ENCODE measurements around the gene B3GAT1.

B3GAT1 gene

DNA sequence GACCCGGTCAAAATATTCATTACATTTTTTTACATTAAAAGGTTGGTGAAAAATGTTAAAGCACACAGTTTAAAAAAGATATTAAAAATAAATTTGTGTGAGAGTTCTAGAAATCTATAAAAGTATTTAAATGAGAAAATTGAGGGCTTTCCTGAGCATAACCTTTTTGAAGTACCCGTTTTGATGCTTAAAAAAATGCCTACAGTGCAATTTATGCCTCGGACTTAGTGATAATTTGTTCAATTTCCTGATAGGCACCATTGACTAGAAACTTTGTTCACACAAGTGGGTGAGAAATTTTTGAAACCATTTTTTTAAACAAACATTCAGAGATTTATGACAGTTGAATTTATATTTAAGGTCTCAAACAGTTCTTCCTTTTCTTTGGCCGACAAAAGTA lies 29.7 kb upstream of the B3GAT1 start:
- DNase-seq (ENCODE audit: low read depth), result no peak

- no peak for DNase-seq (ENCODE audit: low read depth)
Observed at GRCh38 chr11:134441281-134441680, 29.2 kb upstream of the B3GAT1 start.

DNA sequence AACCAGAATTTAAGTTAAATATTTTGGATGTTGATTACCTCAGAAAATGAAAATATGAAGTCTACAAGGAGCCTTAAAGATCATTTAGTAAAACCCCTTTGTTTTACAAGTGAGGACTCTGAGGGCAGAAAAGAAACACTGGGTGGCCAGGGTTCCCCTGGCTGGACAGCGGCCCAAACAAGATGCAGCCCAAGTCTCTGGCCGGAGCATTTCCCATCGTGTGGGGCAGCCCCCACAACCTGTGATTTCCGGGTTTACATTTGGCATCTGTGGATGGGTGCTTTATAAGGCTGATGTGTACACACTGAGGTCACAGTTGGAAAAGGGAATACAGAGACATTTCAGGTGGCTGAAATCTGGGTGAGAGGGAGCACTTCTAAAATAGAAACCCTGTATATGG lies 28.8 kb upstream of the B3GAT1 start:
- no peak for DNase-seq (ENCODE audit: low read depth)

DNA sequence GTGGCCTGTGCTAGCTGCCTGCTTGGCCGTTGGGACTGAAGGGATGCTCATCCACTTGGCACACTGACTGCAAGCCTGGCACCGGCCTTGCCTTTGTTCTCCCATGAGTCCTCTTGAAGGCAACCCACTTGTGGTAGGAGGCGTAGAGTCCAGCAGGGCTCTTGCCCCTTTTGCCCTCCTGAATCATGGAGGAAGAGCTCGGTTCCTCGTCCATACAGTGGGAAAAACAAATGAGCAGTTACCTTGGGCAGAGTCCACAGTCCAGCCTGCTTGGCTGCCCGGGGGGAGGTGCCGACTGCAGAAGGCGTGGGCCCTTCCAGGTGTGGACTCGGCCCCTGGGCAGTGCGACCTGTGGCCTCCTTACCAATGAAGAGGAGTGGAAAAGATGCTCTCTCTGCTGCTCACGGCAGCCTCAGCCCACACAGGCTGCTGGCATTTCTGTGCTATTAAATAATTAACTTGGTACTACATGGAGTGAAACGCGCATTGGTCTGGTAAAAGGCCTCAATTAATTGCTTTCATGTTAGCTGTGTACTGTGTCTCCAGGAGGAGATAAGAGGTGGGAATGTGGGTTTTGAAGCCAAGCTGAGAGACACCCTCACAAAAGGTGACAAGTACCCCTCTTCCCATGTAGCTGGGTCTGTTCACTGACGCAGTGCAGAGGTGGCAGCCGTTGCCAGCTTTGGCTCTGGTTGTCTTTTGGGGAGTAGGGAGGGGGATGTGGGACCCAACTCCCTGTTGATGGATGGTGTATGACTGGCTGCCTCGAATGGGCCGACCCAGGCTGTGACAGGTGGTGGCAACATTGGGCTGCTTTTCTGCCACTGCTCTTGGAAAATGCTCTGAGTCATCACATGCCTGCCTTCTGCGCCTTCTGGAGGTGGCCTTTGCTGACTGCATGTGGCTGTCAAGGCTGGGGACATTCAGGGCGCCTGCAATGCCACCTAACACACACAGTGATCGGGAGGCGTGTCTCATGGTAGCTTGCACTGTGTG lies 26.8 kb upstream of the B3GAT1 start:
- DNase-seq (ENCODE audit: low read depth), result no peak

DNA sequence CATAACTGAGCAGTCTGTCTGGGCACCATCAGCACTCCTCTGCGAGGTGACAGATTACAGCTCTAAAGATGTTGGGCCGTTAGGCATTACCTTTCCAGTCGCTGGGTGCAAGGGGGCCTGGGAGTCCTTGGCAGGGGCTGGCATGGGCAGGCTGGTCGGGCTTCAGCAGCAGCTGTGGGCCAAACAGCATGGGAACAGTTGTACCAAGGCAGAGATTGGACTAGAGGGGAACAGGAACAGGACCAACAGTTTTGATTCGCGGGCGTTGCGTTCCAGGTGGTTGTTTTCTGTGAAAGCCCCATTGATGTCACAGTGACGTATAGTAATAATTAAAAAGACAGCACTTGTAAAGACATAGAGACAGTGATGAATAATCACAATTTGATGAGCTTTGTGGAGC lies 25.8 kb upstream of the B3GAT1 start:
- no peak for DNase-seq (ENCODE audit: low read depth)

DNA sequence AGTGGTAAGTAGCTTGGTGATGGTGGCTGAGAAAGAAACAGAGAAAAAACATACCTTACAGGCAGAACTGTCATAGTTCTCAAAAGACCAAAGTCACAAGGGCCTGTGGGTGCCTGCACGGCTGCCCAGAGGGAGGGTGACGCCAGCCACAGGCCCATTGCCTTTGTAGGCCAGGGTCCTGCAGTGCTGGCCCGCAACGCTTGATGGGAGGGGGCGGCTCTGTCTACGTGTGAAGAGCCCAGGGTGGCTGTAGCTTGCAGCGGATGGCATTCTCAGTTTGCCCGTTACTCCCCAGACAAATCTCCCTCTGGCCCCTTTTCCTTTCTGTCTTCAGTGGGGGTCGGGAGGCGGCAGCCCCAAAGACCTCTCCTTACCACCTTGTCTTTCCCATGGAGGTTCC lies 24.7 kb upstream of the B3GAT1 start:
- DNase-seq (ENCODE audit: low read depth), result no peak

DNA sequence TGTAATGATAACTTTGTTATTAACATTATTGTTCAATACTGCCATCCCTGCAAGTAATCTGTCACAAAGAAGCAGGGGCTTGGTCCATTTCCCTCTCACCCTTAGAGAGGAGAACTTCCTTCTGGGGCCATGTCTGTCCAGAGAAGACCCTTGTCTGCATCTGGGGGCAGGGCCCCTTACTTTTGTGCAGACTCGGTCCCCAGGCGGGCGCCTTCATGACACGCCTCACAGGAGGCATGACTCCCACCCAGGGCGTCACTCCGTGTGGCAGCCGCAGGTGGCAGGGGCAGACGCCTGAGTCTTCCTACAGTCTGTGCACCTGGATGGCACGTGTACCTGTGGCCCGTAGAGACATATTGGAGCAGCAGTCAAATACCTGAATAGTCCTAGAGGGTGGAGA lies 21.8 kb upstream of the B3GAT1 start:
- no peak for DNase-seq (ENCODE audit: low read depth)

- no peak for DNase-seq (ENCODE audit: low read depth)
Observed at GRCh38 chr11:134433251-134433650, 21.2 kb upstream of the B3GAT1 start.

DNA sequence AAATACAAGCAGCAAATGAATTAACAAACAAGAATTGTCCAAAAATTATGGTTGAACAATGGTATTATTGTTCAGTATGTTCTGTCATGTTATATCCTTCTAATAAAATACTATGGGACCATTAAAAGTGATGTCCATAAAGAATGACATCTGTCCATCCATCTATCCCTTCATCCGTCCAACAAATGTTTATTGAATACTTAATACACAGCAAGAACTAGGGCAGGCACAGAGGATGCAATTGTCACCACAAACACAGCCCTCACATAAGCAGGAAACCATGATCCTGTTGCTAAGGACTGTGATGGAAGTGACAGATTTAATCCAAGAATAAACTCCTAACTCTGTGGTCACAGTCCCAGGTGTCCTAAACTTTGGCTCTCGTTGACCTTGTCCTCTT lies 20.7 kb upstream of the B3GAT1 start:
- DNase-seq (ENCODE audit: low read depth), result no peak

DNA sequence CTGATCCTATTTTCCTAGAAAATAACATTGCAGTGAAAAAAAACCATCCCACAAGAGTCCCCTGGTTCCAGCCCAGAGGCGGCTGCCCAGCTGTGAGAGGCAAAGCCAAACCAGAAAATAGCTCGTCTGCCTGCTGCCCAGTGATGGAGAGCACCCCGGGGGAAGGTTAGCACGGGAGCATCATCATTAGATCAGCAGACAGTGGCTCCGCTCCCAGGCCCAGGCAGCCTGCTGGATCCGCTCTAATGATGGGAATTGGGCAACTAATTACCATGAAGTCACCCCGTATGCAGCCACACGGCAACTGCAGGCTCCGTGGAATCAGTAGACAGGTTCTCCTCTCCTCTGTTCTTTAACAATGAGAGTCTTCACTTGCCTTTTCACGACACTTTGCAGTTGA lies 17.1 kb upstream of the B3GAT1 start:
- DNase-seq (ENCODE audit: low read depth), result no peak

GRCh38 chr11:134425816-134426536 lies 13.9 kb upstream of the B3GAT1 start:
- DNase-seq (ENCODE audit: low read depth), result no peak

GRCh38 chr11:134425413-134425812 lies 13.4 kb upstream of the B3GAT1 start:
- no peak for DNase-seq (ENCODE audit: low read depth)

DNA sequence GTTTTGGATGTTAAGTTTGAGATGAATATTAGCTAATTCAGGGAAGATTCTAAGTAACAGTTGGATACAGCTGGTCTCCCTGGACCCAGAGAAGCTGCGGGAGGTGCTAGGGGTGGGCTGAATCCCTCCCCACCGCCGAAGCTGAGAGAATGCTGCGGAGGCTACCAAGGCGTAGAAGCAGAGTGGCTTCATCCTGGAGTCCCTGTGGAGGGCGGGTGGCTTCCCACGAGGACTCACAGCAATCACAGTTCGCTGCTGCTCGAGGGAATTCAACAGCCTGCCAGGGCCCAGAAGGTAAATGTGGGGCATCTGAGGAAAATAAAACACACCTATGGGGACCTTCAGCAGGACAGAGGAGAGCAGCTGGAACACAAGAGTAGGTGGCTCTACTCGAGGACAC lies 11.1 kb upstream of the B3GAT1 start:
- DNase-seq (ENCODE audit: low read depth), result no peak

DNA sequence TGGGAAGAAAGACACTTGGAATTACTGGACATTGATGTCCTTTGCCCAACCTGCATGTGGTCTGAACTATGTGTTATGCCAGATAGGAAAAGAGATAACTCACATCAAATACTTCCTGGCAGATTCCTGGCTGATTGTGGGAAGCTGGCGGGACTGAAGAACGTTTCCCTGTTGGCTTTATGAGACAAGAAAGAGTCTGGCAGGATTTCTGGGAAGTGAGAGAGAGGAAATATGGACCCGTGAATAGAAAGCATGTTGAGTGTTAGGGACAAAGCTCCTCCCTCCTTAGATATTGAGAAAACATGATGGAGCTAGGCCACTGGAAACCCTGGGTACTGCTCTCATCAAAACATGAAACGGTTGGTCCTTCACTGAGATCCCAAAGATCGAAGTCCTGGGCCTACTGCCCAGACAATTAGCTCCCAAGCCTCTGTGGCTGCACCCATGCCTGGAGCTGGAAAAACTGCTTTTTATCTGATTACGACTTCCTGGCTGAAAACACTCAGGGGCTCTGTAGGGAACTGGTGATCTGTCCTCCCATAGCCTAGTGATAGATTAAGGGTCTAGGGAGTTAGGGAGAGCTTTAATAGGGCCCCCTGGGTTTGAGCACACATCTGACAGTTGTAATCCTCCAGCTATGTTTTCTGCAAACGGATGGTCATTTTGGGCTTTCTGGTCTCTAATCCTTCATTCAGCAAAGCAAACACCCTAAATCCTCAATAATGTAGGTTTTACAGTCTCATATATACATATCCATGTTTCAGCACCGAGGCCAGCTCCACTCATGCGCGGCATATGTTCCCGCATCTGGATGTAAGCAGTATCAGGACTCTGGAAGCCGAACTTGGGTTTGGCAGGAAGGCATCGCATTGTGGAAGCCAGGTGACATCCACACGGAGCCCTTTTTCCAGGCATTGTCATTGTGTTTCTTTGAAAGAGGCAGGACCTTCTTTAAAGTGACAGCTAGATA lies 6.1 kb upstream of the B3GAT1 start:
- DNase-seq (ENCODE audit: low read depth), result no peak

DNA sequence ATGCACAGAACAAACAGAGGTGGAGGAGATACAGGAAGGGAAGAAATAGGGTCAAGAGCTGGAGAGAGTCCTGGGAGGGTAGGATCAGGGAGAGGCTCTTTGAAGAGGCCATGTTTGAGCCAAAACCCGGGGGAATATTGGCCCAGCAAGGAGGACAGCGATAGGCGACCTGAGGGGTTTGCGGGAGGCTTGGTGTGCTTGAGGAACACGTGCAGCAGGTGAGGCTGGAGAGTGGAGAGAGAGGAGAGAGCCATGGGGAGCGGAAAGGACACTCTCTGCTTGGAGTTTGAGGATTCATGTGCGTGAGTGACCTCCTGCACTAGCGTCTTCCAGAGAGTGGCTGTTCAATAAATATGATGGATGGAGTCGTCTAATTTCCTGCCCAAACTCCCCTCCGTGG lies 4.7 kb upstream of the B3GAT1 start:
- no peak for DNase-seq (ENCODE audit: low read depth)

GRCh38 chr11:134414766-134415765 lies 3.0 kb upstream of the B3GAT1 start:
- DNase-seq (ENCODE audit: low read depth), result no peak

GRCh38 chr11:134413826-134414731 lies 2.0 kb upstream of the B3GAT1 start:
- no peak for DNase-seq (ENCODE audit: low read depth)

DNA sequence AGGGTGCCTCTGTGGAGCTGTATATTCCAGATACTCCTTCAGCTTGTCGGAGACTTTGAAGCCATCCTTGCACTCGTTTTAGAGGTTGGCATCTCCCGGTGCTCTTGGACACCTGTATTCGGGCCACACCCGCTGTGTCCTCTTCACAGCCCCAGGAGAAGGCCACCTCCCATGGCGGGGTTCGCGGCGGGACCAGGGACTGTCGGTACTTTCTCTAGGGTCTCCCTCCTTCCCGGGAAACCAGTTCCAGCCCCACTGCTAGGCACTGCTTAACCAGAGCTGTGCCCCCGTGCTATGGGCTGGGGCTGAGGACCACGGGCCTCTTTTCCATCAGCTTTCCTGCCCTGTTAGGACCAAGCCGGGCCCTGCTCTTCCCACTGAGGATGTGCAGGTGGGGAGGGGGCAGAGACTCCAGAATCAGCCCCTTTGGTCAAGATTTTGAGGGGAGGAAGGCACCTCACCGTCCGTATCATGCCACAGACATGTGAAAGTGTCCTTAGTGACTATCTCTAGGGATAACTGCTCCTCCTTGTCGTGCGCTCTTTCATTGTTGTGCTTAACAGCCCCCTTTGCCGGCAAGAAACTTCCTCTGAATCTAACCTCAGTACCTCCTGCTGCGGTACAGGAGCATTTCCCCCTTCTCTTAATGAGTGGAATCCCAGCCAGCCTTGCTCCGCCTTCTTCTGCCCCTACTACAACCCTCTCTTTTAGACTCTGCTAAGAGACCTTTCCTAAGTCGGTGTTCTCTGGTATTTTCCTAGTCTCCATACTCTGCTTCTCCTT lies 1.2 kb upstream of the B3GAT1 start:
- DNase-seq (ENCODE audit: low read depth), result no peak

DNA sequence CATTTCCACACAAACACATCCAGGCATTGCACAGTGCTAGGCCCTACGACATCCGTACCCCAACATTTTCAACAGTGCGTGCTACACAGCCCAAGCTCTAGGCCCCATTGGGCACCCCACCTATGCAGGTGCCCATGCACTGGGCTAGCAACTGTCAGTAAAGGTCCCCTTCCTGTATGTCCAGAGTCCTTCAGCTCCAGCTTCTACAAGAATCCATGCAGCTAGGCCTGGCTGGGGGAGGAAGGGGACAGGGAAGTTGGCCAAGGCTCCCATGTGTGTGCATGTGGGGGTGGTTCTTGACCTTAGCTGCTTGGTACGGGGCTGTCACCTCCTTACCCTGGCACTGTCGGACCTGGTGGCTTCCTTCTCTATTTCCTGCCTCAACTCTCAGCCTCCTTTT lies 1.3 kb downstream of the B3GAT1 start:
- no peak for DNase-seq (ENCODE audit: low read depth)
